ENCODE data around the gene SIN3A. TPM values are rescaled to one million over a fixed set of nuclear protein-coding genes. Genes with fewer than 3 reads are reported as not detected.

SIN3A gene
- total and polyA plus RNA-seq, 2 of the 8 experiments (the other 6 are each of a cell fraction or from before 2014, with no cell fraction given): 69.5 to 109 TPM

GRCh38 chr15:75335705-75336355, 115.7 kb downstream of the SIN3A start, which contains the start of gene COMMD4 (continued):
- peak in 1 of 2 experiments; percentile 88; a peak in 1 of 4 replicates for TF ChIP-seq HDAC2 (IDR thresholded peaks at IDR 0.05; ENCODE audit: borderline replicate concordance in 1 of 2, low read depth in 2 of 2, low read length in 2 of 2)
- TF ChIP-seq SP4 (IDR thresholded peaks at IDR 0.05; ENCODE audit: low read length): peak; percentile 99
- no peak; the same call in 1 of the 2 replicates for TF ChIP-seq GTF2F1 (IDR thresholded peaks at IDR 0.05; ENCODE audit: borderline replicate concordance, low read depth, low read length)
- TF ChIP-seq E2F6 (IDR thresholded peaks at IDR 0.05): peak; percentile 92; the same call in 1 of the 2 replicates
- peak; percentile 99 for TF ChIP-seq USF2 (IDR thresholded peaks at IDR 0.05; ENCODE audit: low read length)
- TF ChIP-seq SAP30 (IDR thresholded peaks at IDR 0.05; ENCODE audit: insufficient read depth, insufficient replicate concordance, low read length): peak; percentile 86
- peak; percentile 85 for TF ChIP-seq TAF1 (IDR thresholded peaks at IDR 0.05; ENCODE audit: low read depth, low read length)
- TF ChIP-seq RBBP5 (IDR thresholded peaks at IDR 0.05; ENCODE audit: borderline replicate concordance, low read depth, low read length): 0 out of 2 replicates have a peak, but pooled peaks have one; percentile 55
- TF ChIP-seq ATF3 (IDR thresholded peaks at IDR 0.05; ENCODE audit: insufficient read depth, low read depth, low read length): peak; percentile 97
- peak; percentile 65; the same call in 1 of the 2 replicates for TF ChIP-seq TBP (IDR thresholded peaks at IDR 0.05; ENCODE audit: low read depth, low read length)
- TF ChIP-seq PHF8 (conservative IDR thresholded peaks at IDR 0.05; ENCODE audit: low read depth, low read length): peak; percentile 86
- peak; percentile 71; the same call in 1 of the 2 replicates for TF ChIP-seq TEAD4 (IDR thresholded peaks at IDR 0.05; ENCODE audit: low read depth, low read length)
- no peak for TF ChIP-seq CHD1 (IDR thresholded peaks at IDR 0.05; ENCODE audit: low read depth, low read length)
- peak; percentile 96 to 98; a peak in 3 of 4 replicates for TF ChIP-seq SIN3A (conservative IDR thresholded peaks at IDR 0.05 in 1 of 2, IDR thresholded peaks at IDR 0.05 in 1 of 2; ENCODE audit: low read depth in 1 of 2, low read length in 2 of 2)
- TF ChIP-seq POLR2AphosphoS5 (IDR thresholded peaks at IDR 0.05; ENCODE audit: low read depth, low read length): peak; percentile 71
- no peak for TF ChIP-seq ASH2L (IDR thresholded peaks at IDR 0.05; ENCODE audit: low read length)
- TF ChIP-seq KDM5A (IDR thresholded peaks at IDR 0.05; ENCODE audit: low read length): peak; percentile 89
- peak in 1 of 2 experiments; percentile 79; a peak in 1 of 3 replicates for TF ChIP-seq EP300 (IDR thresholded peaks at IDR 0.05; ENCODE audit: borderline replicate concordance in 1 of 2, low read depth in 2 of 2, low read length in 2 of 2)
- TF ChIP-seq TCF12 (IDR thresholded peaks at IDR 0.05; ENCODE audit: low read depth, low read length): 0 out of 2 replicates have a peak, but pooled peaks have one; percentile 8

All from H1 (cell line).